Urinary bladder (tissue), 4 donors: Measurements from ENCODE around the gene FAM118A. TPM values are rescaled to one million over a fixed set of nuclear protein-coding genes. Genes with fewer than 3 reads are reported as not detected.
"Not testable (repeated sequence)": the region's sequence is repeated elsewhere in the genome, so short reads cannot be mapped to it uniquely, and the experiment has no call there.

Source experiments
- DNase-seq: peaks from one replicate; pipeline ENCODE4 v3.0.0-alpha.2; 2015; ENCODE audit errors: extremely low spot score
- H3K27ac ChIP-seq: one replicate; pipeline ENCODE4 v1.5.1; 2013; ENCODE audit warnings: low read depth, mild to moderate bottlenecking, moderate library complexity
- H3K36me3 ChIP-seq: one replicate; pipeline ENCODE4 v1.6.1; 2013; ENCODE audit warnings: mild to moderate bottlenecking, moderate library complexity; ENCODE audit not compliant: insufficient read depth
- H3K4me1 ChIP-seq: one replicate; pipeline ENCODE4 v1.6.1; 2013; ENCODE audit warnings: mild to moderate bottlenecking, moderate library complexity; ENCODE audit not compliant: insufficient read depth
- H3K4me3 ChIP-seq: one replicate; pipeline ENCODE4 v1.5.1; 2013; ENCODE audit warnings: low read depth, low read length
- WGBS: extraction: QIAGEN DNeasy Blood & Tissue Kit; methylation state at CpG from one replicate; pipeline ENCODE4 v1.1.7; 2013; 5-methylcytosine and 5-hydroxymethylcytosine counted together
- polyA plus RNA-seq: library from polyadenylated mRNA; stranded (reverse); fragments of 200-250 nt; gene quantifications from one replicate; pipeline ENCODE4 v1.2.3, GENCODE V29; 2013
- total RNA-seq: library from RNA; depleted of rRNA; stranded (reverse); fragments of >200 nt; gene quantifications from one replicate; pipeline ENCODE4 v1.2.3, GENCODE V29; 2014
- donor health status: healthy with polysubstance abuse.
- donor health status: healthy.

The FAM118A gene
- total and polyA plus RNA-seq, 2 donors: 14.9 to 20.1 TPM

GRCh38 chr22:45335021-45335818 is 25.5 kb downstream of the FAM118A start:
- 73% methylated on average over 26 of the region's 26 CpGs for WGBS
- no peaks in the 10 kb centered on the region for H3K4me1 ChIP-seq
- no peak for DNase-seq
- H3K36me3 ChIP-seq: peaks cover 5% of the 10 kb centered on the region
- H3K27ac ChIP-seq: no peak overlapping the region
- no peak overlapping the region for H3K4me3 ChIP-seq

DNA sequence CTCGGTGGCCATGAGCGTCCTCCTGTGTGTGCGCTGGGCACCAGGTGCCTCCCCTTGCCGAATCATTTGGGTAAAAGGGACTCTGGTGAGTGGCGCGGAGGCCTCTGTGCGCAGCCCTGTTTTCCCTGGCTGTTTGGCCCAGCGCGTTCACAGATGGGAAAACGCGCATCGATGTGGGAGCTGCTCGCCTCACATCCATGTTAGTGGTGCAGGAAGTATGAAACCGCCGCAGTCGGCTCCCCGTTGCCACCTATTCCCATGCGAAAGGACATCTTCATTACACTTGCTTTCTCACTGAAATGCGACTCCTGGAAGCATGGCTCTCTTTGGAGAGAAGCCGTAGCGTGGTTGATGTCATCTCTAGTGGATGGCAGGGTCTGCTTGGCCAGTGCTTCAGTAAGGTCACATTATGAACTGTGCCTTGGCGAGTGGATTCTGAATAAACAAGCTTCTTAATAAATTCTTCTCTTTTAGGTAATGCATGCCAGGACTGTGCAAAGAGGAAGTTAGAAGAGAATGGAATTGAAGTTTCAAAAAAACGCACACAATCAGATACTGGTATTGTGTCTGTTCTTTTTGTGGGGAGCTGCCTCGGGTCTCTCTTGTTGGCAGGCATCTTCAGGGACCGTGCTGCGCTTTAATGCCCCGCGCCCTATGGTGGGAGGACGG is 26.3 kb downstream of the FAM118A start:
- H3K36me3 ChIP-seq: peaks cover 3% of the 10 kb centered on the region
- 90% methylated on average over 29 of the region's 29 CpGs for WGBS
- no peaks in the 10 kb centered on the region for H3K4me1 ChIP-seq
- no peak for DNase-seq
- H3K4me3 ChIP-seq: no peak overlapping the region
- no peak overlapping the region for H3K27ac ChIP-seq

GRCh38 chr22:45336971-45337431 is 27.3 kb downstream of the FAM118A start:
- DNase-seq: peak; percentile 54
- no peak overlapping the region for H3K4me3 ChIP-seq
- H3K36me3 ChIP-seq: peaks cover 3% of the 10 kb centered on the region
- peak overlapping the region; percentile 55 for H3K27ac ChIP-seq
- WGBS: 34% methylated on average over 18 of the region's 18 CpGs
- H3K4me1 ChIP-seq: no peaks in the 10 kb centered on the region

DNA sequence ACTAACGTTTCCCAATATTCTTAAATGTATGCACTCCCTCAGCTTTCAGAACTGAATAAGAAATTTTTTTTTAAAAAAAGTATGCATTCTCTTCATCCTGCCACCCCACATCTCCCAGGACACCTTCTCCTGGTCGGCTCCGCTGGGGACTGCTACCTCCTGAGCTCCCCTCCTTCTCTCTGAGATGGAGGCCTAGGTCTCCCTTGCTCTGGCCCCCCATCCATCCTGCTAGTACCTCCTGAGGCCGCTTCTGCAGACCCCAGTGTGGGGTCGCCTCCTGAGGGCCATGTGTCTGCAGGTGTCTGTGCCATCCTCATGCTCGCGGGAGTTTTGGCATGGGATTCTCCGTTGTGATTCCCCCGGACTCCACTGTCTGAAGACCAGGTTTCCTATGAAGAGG is 27.8 kb downstream of the FAM118A start:
- peaks cover 3% of the 10 kb centered on the region for H3K36me3 ChIP-seq
- no peak for DNase-seq
- no peak overlapping the region for H3K4me3 ChIP-seq
- no peak overlapping the region for H3K27ac ChIP-seq
- 87% methylated on average over 9 of the region's 9 CpGs for WGBS
- no peaks in the 10 kb centered on the region for H3K4me1 ChIP-seq

DNA sequence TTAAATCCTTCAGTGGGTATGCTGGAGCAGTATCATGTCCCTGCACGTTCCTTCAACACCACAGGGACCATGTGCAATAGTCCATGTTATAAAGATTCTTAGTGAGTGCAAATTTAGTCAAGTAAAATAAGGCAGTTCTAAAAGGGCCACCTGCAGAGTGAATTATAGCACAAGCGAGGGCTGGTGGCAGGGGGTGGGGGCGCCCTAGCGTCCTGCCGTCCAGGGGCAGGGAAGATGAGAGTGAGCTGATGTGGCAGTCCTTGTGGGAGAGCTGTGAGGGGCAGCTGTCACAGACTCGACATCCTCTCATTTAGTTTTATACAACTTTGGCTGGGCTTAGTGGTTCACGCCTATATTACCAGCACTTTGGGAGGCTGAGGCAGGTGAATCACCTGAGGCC is 29.1 kb downstream of the FAM118A start:
- Histone ChIP-seq H3K36me3 (peaks cover 3% of the 10 kb centered on the region), H3K4me1 (no peaks in the 10 kb centered on the region), H3K27ac (no peak overlapping the region), H3K4me3 (no peak overlapping the region)
- 91% methylated on average over 7 of the region's 7 CpGs for WGBS
- no peak for DNase-seq

DNA sequence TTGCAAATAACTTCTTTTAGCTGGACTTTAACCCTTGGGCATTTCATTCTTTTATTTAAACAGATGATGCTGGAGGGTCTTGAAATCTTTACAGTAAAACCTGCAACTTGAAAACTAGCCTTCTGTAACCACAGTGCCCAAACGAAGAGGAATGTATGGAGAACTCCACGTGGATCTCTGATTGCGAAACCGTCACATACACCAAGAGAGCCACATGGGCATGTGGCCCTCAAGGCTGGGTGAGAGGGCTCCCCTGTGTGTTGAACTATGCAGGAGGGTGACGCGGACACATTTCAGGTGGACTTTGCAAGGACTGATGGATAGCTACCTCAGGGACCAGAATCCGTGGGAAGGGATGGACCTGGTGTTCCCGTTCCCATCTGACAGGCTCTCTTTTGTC is 30.6 kb downstream of the FAM118A start:
- H3K36me3 ChIP-seq: peaks cover 3% of the 10 kb centered on the region
- no peak overlapping the region for H3K27ac ChIP-seq
- H3K4me1 ChIP-seq: no peaks in the 10 kb centered on the region
- DNase-seq: no peak
- no peak overlapping the region for H3K4me3 ChIP-seq
- WGBS: 88% methylated on average over 8 of the region's 8 CpGs

DNA sequence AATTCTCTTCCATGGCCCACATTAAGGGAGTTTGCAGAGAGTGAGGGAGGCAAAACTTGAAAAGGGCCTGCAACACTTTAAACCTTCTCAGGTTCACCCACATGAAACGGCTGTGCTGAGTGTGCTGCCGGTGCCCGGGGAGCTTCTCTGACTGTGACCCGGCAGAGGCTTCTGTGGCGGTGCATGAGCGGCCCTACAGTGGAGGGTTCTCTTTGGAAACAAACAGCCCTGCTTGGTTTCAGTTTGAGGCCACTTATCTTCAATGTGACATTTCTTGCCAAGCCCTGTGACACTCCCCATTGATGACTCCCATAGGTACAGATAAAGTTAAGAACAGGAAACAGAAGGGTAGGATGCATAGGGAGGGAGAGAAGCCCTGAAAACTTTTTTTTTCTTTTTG is 31.8 kb downstream of the FAM118A start:
- no peak for DNase-seq
- Histone ChIP-seq H3K36me3 (peaks cover 3% of the 10 kb centered on the region), H3K4me1 (no peaks in the 10 kb centered on the region), H3K4me3 (no peak overlapping the region), H3K27ac (no peak overlapping the region)
- 73% methylated on average over 6 of the region's 6 CpGs for WGBS

- H3K4me3 ChIP-seq: no peak overlapping the region
- no peak for DNase-seq
- WGBS: 94% methylated on average over 8 of the region's 8 CpGs
- H3K36me3 ChIP-seq: peaks cover 3% of the 10 kb centered on the region
- H3K4me1 ChIP-seq: no peaks in the 10 kb centered on the region
- no peak overlapping the region for H3K27ac ChIP-seq
Observed at GRCh38 chr22:45343143-45343542, 33.4 kb downstream of the FAM118A start.

- Histone ChIP-seq H3K36me3 (peaks cover 3% of the 10 kb centered on the region), H3K27ac (no peak overlapping the region), H3K4me1 (no peaks in the 10 kb centered on the region), H3K4me3 (no peak overlapping the region)
- no peak for DNase-seq
- WGBS: 63% methylated on average over 5 of the region's 5 CpGs
Observed at GRCh38 chr22:45344334-45344733, 34.6 kb downstream of the FAM118A start.

GRCh38 chr22:45349916-45350315 is 40.2 kb downstream of the FAM118A start:
- no peak for DNase-seq
- WGBS: 89% methylated on average over 3 of the region's 3 CpGs
- no peak overlapping the region for H3K4me3 ChIP-seq
- H3K4me1 ChIP-seq: no peaks in the 10 kb centered on the region
- no peaks in the 10 kb centered on the region for H3K36me3 ChIP-seq
- H3K27ac ChIP-seq: no peak overlapping the region

GRCh38 chr22:45351956-45352355 is 42.2 kb downstream of the FAM118A start:
- no peak for DNase-seq
- no peaks in the 10 kb centered on the region for H3K4me1 ChIP-seq
- H3K36me3 ChIP-seq: no peaks in the 10 kb centered on the region
- no peak overlapping the region for H3K27ac ChIP-seq
- 96% methylated on average over 1 of the region's 1 CpG for WGBS
- no peak overlapping the region for H3K4me3 ChIP-seq

DNA sequence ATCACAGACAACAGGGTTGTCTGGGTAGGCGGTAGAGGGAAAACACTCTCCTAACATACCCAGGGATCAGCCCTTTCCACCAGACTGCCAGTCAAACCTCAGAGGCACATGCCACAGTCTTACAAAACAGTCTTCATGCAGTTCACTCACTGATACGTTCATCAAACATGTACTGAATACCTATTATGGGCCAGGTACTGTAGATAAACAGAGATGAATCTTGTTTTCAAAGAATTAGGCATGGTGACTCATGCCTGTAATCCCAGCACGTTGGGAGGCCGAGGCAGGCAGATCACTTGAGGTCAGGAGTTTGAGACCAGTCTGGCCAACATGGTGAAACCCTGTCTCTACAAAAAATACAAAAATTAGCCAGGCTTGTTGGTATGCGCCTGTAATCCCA is 43.0 kb downstream of the FAM118A start:
- DNase-seq, H3K36me3 ChIP-seq, H3K4me1 ChIP-seq, H3K4me3 ChIP-seq, H3K27ac ChIP-seq: not testable (repeated sequence)
- WGBS: 80% methylated on average over 5 of the region's 5 CpGs

GRCh38 chr22:45353786-45354185 is 44.1 kb downstream of the FAM118A start:
- no peak overlapping the region for H3K4me3 ChIP-seq
- no peak for DNase-seq
- 86% methylated on average over 5 of the region's 5 CpGs for WGBS
- H3K36me3 ChIP-seq: no peaks in the 10 kb centered on the region
- no peaks in the 10 kb centered on the region for H3K4me1 ChIP-seq
- no peak overlapping the region for H3K27ac ChIP-seq

DNA sequence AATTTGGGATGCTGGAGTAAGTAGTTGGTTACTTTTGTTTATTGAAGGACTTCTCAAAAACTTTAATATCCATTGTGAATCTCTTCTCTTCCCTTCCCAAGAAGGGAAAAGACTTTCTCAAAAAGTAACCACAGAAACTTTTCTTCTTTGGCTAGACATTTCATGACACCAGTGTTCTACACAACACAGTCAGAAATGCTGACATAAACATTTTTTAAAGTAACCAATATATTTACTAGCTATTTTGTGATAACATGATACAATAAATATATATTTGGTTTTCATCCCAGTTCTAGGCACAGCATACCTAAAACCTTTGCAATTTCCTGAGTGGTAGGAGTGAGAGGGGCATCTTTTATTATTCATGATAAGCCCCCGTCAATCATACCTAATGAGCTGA is 47.8 kb downstream of the FAM118A start:
- no peaks in the 10 kb centered on the region for H3K36me3 ChIP-seq
- no peak overlapping the region for H3K4me3 ChIP-seq
- H3K27ac ChIP-seq: no peak overlapping the region
- DNase-seq: no peak
- 98% methylated on average over 1 of the region's 1 CpG for WGBS
- H3K4me1 ChIP-seq: no peaks in the 10 kb centered on the region
